Measurements from ENCODE around the gene SSR4.

GRCh38 chrX:153824348-153824747 lies 29.9 kb downstream of the SSR4 start:
- no peak for TF ChIP-seq POLR2AphosphoS5 (IDR thresholded peaks at IDR 0.05; ENCODE audit: low read depth)
- no peak for TF ChIP-seq GABPA (IDR thresholded peaks at IDR 0.05; ENCODE audit: low read depth)
- no peak for TF ChIP-seq CTCF (IDR thresholded peaks at IDR 0.05; ENCODE audit: insufficient read depth, low read length)
- no peak for TF ChIP-seq REST (IDR thresholded peaks at IDR 0.05; ENCODE audit: insufficient replicate concordance, low read depth)
